ENCODE results near the gene ARHGEF7. TPM values are rescaled to one million over a fixed set of nuclear protein-coding genes. Genes with fewer than 3 reads are reported as not detected.
A peak's percentile ranks its signal among the peaks of the same experiment; 100 is the strongest.

The ARHGEF7 gene
- total RNA-seq, 1 donor from 2014 or later: 31.6 TPM

DNA sequence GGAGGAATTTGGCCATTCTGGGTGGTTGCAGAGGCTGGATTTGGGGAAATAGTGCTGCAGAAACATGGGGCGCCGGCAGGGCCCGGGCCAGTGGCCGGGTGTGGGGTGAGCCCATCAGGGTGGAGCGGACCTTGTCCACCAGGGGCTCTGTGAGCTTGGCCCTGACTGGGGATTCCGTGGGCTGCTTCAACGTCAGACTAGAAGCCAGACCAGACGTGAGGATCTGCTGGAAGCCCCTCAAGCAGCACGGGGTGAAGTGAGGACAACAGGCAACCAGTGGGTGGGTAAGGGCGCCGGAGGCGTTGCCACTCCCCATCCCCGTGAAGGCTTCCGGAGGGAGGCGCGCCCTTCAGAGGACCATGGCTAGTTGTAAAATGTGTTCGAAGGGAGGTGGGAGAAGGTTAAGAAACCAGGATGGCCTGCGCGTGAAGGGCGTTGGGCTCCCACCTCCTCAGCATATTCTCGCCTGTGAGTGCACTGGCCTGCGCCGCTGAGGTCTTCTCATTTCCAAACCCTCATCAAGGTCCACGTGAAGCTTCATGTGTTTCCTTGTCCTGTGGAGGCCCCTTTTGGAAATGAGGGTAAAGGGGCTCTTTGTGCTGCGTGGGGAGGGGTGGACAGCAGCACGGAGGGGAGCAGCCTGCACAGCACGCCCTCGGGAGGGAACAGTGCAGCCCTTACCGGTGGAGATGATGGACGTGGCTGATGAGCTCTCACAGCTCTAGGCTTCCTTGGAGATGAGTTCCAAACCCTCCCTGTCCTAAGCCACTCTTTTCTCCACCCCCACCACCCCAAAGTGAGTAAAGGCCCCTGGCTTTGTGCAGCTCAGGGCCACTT lies 213.7 kb downstream of the ARHGEF7 start:
- Histone ChIP-seq H3K4me3 (ENCODE audit: low read depth, low read length) (no peak overlapping the region), H3K27me3 (ENCODE audit: control insufficient read depth, insufficient read depth, low read length) (no peaks in the 10 kb centered on the region), H3K36me3 (ENCODE audit: control insufficient read depth, insufficient read depth, low read length) (no peaks in the 10 kb centered on the region)
- TF ChIP-seq, protein P1, sequence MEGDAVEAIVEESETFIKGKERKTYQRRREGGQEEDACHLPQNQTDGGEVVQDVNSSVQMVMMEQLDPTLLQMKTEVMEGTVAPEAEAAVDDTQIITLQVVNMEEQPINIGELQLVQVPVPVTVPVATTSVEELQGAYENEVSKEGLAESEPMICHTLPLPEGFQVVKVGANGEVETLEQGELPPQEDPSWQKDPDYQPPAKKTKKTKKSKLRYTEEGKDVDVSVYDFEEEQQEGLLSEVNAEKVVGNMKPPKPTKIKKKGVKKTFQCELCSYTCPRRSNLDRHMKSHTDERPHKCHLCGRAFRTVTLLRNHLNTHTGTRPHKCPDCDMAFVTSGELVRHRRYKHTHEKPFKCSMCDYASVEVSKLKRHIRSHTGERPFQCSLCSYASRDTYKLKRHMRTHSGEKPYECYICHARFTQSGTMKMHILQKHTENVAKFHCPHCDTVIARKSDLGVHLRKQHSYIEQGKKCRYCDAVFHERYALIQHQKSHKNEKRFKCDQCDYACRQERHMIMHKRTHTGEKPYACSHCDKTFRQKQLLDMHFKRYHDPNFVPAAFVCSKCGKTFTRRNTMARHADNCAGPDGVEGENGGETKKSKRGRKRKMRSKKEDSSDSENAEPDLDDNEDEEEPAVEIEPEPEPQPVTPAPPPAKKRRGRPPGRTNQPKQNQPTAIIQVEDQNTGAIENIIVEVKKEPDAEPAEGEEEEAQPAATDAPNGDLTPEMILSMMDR (IDR thresholded peaks at IDR 0.05; ENCODE audit: insufficient read depth, low read length, severe bottlenecking): no peak
- FAIRE-seq: no peak
- no peak for DNase-seq (ENCODE audit: low read depth)

GRCh38 chr13:111329641-111330040 lies 214.5 kb downstream of the ARHGEF7 start:
- FAIRE-seq (no peak), DNase-seq (ENCODE audit: low read depth) (no peak)
- Histone ChIP-seq H3K27me3 (ENCODE audit: control insufficient read depth, insufficient read depth, low read length) (no peaks in the 10 kb centered on the region), H3K36me3 (ENCODE audit: control insufficient read depth, insufficient read depth, low read length) (no peaks in the 10 kb centered on the region), H3K4me3 (ENCODE audit: low read depth, low read length) (no peak overlapping the region)
- TF ChIP-seq, protein P1 (IDR thresholded peaks at IDR 0.05; ENCODE audit: insufficient read depth, low read length, severe bottlenecking): no peak

GRCh38 chr13:111330066-111330610 lies 215.0 kb downstream of the ARHGEF7 start:
- no peak overlapping the region for H3K4me3 ChIP-seq (ENCODE audit: low read depth, low read length)
- no peak for FAIRE-seq

DNA sequence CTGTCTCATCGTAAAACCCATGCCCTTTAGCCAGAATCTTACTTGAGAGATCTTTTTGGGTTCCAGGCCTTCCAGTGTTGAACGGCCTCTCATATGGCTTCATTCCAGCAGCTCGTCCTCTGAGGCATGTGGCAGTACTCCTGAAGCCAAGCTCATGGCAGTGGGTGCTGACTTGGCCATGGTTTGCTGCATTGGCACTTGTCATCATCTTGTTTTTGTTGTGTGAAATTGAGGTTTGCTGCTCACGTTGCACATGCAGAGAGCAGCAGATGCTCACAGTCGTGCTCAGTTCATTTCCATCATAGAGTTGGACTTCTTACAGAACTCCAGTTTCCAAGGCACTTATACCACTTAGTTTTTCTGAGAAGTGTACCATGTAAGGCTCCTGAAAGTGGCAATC lies 220.2 kb downstream of the ARHGEF7 start:
- TF ChIP-seq, protein P1 (IDR thresholded peaks at IDR 0.05; ENCODE audit: insufficient read depth, low read length, severe bottlenecking): no peak
- H3K4me3 ChIP-seq (ENCODE audit: low read depth, low read length): no peak overlapping the region
- H3K36me3 ChIP-seq (ENCODE audit: control insufficient read depth, insufficient read depth, low read length): no peaks in the 10 kb centered on the region
- FAIRE-seq (no peak), DNase-seq (ENCODE audit: low read depth) (no peak)
- no peaks in the 10 kb centered on the region for H3K27me3 ChIP-seq (ENCODE audit: control insufficient read depth, insufficient read depth, low read length)

More at GRCh38 chr13:111330066-111330610, 215.0 kb downstream of the ARHGEF7 start:
- H3K27me3 ChIP-seq (ENCODE audit: control insufficient read depth, insufficient read depth, low read length): no peaks in the 10 kb centered on the region
- TF ChIP-seq, protein P1 (IDR thresholded peaks at IDR 0.05; ENCODE audit: insufficient read depth, low read length, severe bottlenecking): no peak
- H3K36me3 ChIP-seq (ENCODE audit: control insufficient read depth, insufficient read depth, low read length): no peaks in the 10 kb centered on the region
- DNase-seq (ENCODE audit: low read depth): no peak

- FAIRE-seq (peak; percentile 84), DNase-seq (ENCODE audit: low read depth) (no peak)
- Histone ChIP-seq H3K4me3 (ENCODE audit: low read depth, low read length) (no peak overlapping the region), H3K36me3 (ENCODE audit: control insufficient read depth, insufficient read depth, low read length) (no peaks in the 10 kb centered on the region), H3K27me3 (ENCODE audit: control insufficient read depth, insufficient read depth, low read length) (no peaks in the 10 kb centered on the region)
- TF ChIP-seq, protein P1 (IDR thresholded peaks at IDR 0.05; ENCODE audit: insufficient read depth, low read length, severe bottlenecking): no peak
Observed at GRCh38 chr13:111336666-111337065, 221.6 kb downstream of the ARHGEF7 start.

Measured in bronchial epithelial cell (primary cell).